GM21381 (cell line): Measurements from ENCODE around the gene ALCAM.
"Not testable (repeated sequence)": the region's sequence is repeated elsewhere in the genome, so short reads cannot be mapped to it uniquely, and the experiment has no call there.

Source experiments
- ATAC-seq: cut with Tn5 transposase; IDR thresholded peaks from one replicate; pipeline ENCODE4 v1.9.1; 2021; ENCODE audit warnings: mild to moderate bottlenecking, moderate library complexity; ENCODE audit not compliant: unreplicated experiment

Gene ALCAM

GRCh38 chr3:105561876-105562275 lies 195.2 kb downstream of the ALCAM start:
- no peak for ATAC-seq

- no peak for ATAC-seq
Observed at GRCh38 chr3:105564546-105565288, 198.0 kb downstream of the ALCAM start.

- no peak for ATAC-seq
Observed at GRCh38 chr3:105571005-105571404, 204.3 kb downstream of the ALCAM start.

GRCh38 chr3:105572501-105572900 lies 205.8 kb downstream of the ALCAM start:
- ATAC-seq, result no peak

DNA sequence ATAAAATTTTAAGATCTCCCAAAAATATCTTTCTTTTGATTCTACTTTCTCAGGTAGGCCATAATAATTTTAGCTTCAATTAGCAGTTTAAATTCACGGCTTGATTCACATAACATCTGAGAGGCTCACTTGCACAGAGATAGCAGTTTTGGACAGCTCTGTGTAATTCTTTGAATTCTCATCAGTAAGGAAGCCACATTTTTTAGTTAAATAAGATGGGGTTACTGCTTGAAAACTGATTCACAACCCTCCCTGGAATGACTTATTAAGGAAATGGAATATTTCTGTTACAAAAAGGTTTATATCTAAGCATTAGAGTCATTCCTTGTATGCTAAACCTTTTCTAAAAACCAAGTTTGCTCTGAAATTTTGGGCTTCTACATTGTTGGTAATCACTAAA lies 212.7 kb downstream of the ALCAM start:
- ATAC-seq, result no peak

DNA sequence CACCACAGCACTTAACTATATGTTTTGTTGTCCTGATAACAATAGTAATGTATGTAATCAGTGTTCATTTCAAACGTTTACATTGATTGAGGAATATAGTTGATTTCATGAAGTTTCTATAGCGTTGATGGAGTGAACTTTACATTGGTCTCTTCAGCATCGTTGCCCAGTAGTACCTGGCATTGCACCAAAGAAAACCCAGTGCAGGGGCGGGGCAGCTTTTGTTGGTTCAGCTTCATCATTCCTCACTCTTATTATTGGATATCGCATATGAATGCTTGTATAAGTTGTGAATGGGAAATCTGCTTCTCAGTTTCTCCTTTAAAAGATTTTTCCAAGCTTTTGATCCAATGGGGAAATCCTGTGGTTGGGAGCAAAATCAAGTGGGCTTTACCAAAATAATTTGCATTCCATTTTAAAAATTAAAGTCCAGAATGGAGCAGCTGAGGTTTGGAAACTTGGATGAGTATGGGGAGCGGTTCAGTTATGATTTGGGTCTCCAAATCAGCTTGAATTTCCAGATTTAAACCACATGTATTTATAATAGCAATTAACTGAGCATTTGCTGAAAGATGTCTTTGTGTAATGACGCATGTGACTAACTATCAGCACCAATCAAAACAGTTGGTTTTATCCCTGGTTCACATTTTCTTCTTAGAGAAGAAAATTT lies 213.7 kb downstream of the ALCAM start:
- no peak for ATAC-seq

GRCh38 chr3:105582015-105582414 lies 215.3 kb downstream of the ALCAM start:
- ATAC-seq, result no peak

DNA sequence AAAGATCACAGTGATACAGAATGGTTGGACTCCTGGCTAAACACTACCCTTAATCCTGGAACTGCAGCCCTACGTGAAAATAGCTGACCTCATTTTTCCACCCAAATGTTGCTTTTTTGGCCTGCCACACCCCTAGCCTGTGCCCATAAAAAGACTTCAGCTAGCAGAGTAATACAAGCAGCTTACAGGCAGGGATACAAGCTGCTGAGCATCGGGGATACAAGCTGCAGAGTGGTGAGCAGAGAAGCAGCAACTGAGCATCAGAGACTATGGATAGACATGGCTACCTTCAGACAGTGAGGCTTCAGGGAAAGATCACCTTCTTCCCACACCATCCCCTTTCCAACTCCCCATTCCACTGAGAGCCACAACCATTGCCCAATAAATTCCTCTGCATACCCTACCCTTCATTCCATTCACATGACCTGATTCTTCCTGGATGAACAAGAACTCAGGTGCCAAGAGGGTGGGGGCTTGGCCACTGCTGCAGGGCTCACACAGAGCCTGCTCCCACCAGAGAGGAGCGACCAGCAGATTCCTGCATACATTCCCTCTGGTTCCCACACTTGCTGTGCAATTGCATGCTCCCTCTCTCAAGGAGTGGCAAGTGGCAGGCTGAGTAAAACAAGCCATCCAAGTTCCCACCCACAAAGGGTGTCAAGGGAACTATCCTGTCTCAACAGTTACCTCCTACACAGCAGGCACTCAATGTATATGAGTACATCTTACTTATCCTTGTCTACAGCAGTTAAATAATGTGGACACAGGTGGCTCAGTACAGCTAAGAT lies 217.5 kb downstream of the ALCAM start:
- ATAC-seq, result no peak

GRCh38 chr3:105593315-105593714 lies 226.6 kb downstream of the ALCAM start:
- ATAC-seq, result no peak

DNA sequence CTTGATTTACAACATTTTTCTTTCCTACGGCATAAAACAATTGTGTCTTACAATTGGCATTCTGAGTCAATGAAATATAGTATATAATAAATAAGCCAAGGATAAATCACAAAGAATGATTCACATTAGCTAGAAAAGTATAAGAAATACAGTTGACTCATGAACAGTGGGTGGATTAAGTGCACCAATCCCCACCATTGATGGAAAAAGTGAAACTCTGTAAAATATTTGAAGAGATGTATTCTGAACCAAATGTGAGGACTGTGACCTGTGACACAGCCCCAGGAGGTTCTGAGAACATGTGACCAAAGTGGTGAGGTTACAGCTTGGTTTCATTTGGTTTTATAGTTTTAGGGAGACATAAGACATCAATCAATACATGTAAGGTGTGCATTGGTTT lies 227.5 kb downstream of the ALCAM start:
- ATAC-seq, result no peak

GRCh38 chr3:105598042-105598796 lies 231.5 kb downstream of the ALCAM start:
- no peak for ATAC-seq

- ATAC-seq, result no peak
Observed at GRCh38 chr3:105599350-105599749, 232.6 kb downstream of the ALCAM start.

- not testable (repeated sequence) for ATAC-seq
Observed at GRCh38 chr3:105601756-105602155, 235.0 kb downstream of the ALCAM start.

- ATAC-seq, result not testable (repeated sequence)
Observed at GRCh38 chr3:105602286-105602685, 235.6 kb downstream of the ALCAM start.

DNA sequence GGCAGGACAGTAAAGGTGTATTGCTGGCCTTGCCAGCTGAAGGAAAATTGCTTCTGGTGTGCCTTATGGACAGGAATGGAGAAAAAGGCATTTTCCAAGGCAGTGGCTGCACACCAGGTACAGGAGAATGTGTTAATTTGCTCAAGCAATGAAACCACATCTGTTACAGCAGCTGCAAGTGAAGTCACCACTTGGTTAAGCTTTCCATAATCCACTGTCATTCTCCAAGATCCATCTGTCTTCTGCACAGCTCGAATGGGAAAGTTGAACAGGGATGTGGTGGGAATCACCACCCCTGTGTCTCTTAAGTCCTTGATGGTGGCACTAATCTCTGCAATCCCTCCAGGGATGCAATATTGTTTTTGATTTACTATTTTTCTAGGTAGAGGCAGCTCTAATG lies 236.8 kb downstream of the ALCAM start:
- ATAC-seq, result not testable (repeated sequence)

GRCh38 chr3:105606016-105606415 lies 239.3 kb downstream of the ALCAM start:
- no peak for ATAC-seq

DNA sequence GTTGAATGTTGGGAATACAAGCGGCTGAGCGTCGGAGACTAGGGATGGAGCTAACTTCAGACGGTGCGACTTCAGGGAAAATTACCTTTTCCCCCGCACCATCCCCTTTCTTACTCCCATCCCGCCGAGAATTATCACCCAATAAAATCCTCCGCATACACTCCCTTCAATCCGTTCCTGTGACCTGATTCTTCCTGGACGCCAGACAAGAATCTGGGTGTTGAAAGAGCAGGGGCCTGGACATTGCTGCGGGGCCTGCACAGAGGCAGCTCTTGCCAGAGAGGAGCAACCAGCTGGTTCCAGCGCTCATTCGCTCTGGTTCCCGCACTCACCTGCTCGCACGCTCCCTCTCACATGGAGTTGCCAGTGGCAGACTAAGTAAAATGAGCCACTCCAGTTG lies 241.9 kb downstream of the ALCAM start:
- ATAC-seq, result no peak

DNA sequence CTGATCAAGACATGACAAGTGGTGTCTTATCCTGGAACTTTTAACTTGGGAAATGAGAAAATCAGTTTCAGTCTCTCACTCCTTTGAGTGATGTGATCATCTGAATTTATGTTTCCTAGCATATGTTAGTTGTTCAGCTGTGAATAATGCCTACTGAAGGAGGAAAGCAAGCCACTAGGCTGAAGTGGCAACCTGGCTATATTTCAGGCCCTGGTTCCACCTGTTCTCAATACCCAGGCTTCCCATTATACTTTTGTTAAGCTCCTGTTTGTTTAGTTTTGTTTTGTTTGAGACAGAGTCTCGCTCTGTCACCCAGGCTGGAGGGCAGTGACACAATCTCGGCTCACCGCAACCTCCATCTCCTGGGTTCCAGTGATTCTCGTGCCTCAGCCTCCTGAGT lies 243.8 kb downstream of the ALCAM start:
- no peak for ATAC-seq

DNA sequence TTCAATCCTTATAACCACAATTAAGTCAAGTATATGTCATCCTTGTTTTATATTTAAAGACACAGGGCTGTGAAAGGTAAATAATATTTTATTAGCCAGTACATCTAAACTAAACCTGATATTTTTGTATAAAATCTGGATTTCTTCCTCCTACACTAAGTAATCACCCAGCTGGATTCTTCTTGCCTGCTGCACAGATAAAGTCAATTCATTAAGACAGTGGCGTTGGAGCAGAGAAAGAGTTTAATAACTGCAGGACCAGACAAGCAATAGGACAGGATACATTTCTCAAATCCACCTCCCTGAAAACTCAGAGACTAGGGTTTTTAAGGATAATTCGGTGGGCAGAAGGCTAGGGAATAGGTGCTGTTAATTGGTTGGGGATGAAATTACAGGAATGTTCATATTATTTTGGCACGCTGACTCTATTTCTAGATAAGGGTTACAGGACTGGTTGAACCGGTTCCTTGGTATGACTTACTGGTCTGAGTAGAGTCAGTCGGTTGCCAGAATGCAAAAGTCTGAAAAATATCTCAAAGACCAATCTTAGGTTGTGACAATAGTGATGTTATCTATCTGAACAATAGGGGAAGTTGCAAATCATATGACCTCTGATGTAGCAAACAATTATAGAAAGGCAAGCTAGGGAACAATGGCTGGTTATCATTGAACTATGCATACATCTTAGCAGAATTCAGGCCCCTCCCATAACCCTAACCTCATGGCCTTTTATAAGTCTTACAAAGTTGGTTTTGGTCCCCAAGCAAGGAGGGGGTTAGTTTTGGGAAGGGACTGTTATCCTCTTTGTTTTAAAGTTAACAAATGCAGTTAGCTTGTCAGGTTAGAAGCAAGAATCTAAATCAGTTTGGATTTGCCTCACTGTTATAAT lies 244.8 kb downstream of the ALCAM start:
- ATAC-seq, result no peak

DNA sequence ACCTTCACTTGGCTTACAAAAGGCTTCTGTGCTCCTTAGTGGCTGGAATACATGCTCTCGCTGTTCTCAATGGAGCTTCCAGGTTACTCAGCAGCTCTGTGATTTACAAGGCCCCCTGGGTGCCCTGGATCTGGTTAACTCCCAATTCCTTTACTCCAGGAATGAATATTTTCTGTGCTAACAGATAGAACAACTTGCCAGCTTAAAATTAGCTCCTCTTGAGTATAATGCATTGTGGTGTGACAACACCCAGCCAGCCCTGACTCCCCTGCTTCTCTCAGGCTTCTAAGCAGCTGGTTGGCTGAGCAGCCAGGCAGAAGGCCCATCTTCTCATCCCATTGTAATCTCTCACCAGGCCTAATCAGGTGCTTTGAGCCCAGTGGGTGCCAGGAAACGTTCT lies 246.4 kb downstream of the ALCAM start:
- no peak for ATAC-seq
